A549 (cell line): ENCODE results near the gene NKX6-2. TPM values are rescaled to one million over a fixed set of nuclear protein-coding genes. Genes with fewer than 3 reads are reported as not detected.

Source experiments
- ATAC-seq, 2 experiments: fragments of 200-7000 bp in 1 of 2; fragments of >200 bp in 1 of 2; cut with Nextera tagmentation in 1 of 2; cut with Tn5 transposase in 1 of 2; 3 replicates each; pipeline versions ENCODE4 v1.8.0 to v1.9.1; 2018 to 2020; ENCODE audit warnings: mild to moderate bottlenecking in 1 of 2, moderate library complexity in 1 of 2
- CTCF ChIA-PET: fragments of 300-600 bp; sonication (Branson Sonifier 250); formaldehyde crosslinking; extraction: SDS; loops from one replicate; lab custom pipeline; 2021; ENCODE audit warnings: antibody characterized with exemption, inconsistent platforms; lab: Yijun Ruan, JAX
- POLR2A ChIA-PET: fragments of 350-600 bp; formaldehyde crosslinking; extraction: SDS; loops from one replicate; lab custom pipeline; 2021; ENCODE audit warnings: antibody characterized with exemption, inconsistent platforms; lab: Yijun Ruan, JAX
- DNase-seq, 2 experiments: peaks; one replicate each; pipeline versions ENCODE4 v3.0.0 to v3.0.0-alpha.2; 2011 to 2016; ENCODE audit warnings: low read depth in 1 of 2, low spot score in 1 of 2
- FAIRE-seq: peaks from 2 replicates; lab custom pipeline; 2011; peaks lifted over from hg19 to GRCh38; lab: Jason Lieb, UNC
- H3K27ac ChIP-seq, 2 experiments: fragments of >200 bp; sonication (Bioruptor Twin); formaldehyde crosslinking; 3 replicates each; pipeline ENCODE4 v1.5.1; 2016 to 2017
- H3K4me1 ChIP-seq: fragments of >200 bp; sonication (Bioruptor Twin); formaldehyde crosslinking; 3 replicates; pipeline ENCODE4 v1.6.1; 2016
- H3K4me2 ChIP-seq: fragments of >200 bp; sonication (Bioruptor Twin); formaldehyde crosslinking; 3 replicates; pipeline ENCODE4 v1.6.1; 2016
- H3K4me3 ChIP-seq: fragments of >200 bp; sonication (Bioruptor Twin); formaldehyde crosslinking; 3 replicates; pipeline ENCODE4 v1.5.1; 2016
- H3K9me3 ChIP-seq: fragments of >200 bp; sonication (Bioruptor Twin); formaldehyde crosslinking; 3 replicates; pipeline ENCODE4 v1.6.1; 2016
- CBX2 ChIP-seq: fragments of 200-600 bp; sonication (generic); IDR thresholded peaks from 2 replicates; pipeline ENCODE4 v1.6.1; 2016; ENCODE audit warnings: low read depth, mild to moderate bottlenecking, borderline replicate concordance
- CHD4 ChIP-seq: fragments of 200-600 bp; sonication (generic); IDR thresholded peaks from 2 replicates; pipeline ENCODE4 v1.6.1; 2016; ENCODE audit warnings: antibody characterized with exemption, mild to moderate bottlenecking, borderline replicate concordance
- CTCF ChIP-seq: fragments of >200 bp; sonication (Bioruptor Twin); formaldehyde crosslinking; IDR thresholded peaks from 3 replicates; pipeline ENCODE4 v1.5.1; 2016
- EP300 ChIP-seq, 2 experiments: fragments of >200 bp; sonication (Bioruptor Twin); formaldehyde crosslinking; IDR thresholded peaks; 2 replicates in 1 of 2; 3 replicates in 1 of 2; pipeline ENCODE4 v1.6.1; 2016 to 2017
- ESRRA ChIP-seq: fragments of 150-350 bp; IDR thresholded peaks from 2 replicates; pipeline ENCODE4 v1.6.1; 2014; ENCODE audit warnings: mild to moderate bottlenecking, low read length, borderline replicate concordance
- FOSL2 ChIP-seq, 2 experiments: fragments of 450-650 bp in 1 of 2; fragments of >200 bp in 1 of 2; sonication (Bioruptor Twin) in 1 of 2; formaldehyde crosslinking; IDR thresholded peaks; 2 replicates each; pipeline versions ENCODE4 v1.5.0 to v1.6.1; 2016 to 2020; ENCODE audit warnings: mild to moderate bottlenecking in 1 of 2, moderate library complexity in 1 of 2
- FOXS1 ChIP-seq: fragments of 250-450 bp; sonication (Bioruptor Pico); IDR thresholded peaks from 2 replicates; pipeline ENCODE4 v1.5.0; 2020; ENCODE audit warnings: mild to moderate bottlenecking, moderate library complexity
- HDAC2 ChIP-seq: fragments of 200-600 bp; sonication (generic); IDR thresholded peaks from 2 replicates; pipeline ENCODE4 v1.6.1; 2016
- HOXB5 ChIP-seq: fragments of 250-450 bp; sonication (Bioruptor Pico); IDR thresholded peaks from 2 replicates; pipeline ENCODE4 v1.5.0; 2020; ENCODE audit warnings: mild to moderate bottlenecking, moderate library complexity
- JUNB ChIP-seq: fragments of >200 bp; sonication (Bioruptor Twin); formaldehyde crosslinking; IDR thresholded peaks from 2 replicates; pipeline ENCODE4 v1.6.1; 2016
- MAFK ChIP-seq: fragments of 450-650 bp; IDR thresholded peaks from 2 replicates; pipeline ENCODE4 v1.6.1; 2014; ENCODE audit not compliant: partially characterized antibody
- NPAS2 ChIP-seq: fragments of 250-450 bp; sonication (Bioruptor Pico); IDR thresholded peaks from 2 replicates; pipeline ENCODE4 v1.8.0; 2022; ENCODE audit warnings: mild to moderate bottlenecking, moderate library complexity, borderline replicate concordance
- PHF8 ChIP-seq: fragments of 200-600 bp; sonication (generic); IDR thresholded peaks from 2 replicates; pipeline ENCODE4 v1.6.1; 2016; ENCODE audit warnings: low read depth, mild to moderate bottlenecking, antibody characterized with exemption, moderate library complexity, borderline replicate concordance
- POLR2AphosphoS2 ChIP-seq: conservative IDR thresholded peaks from 2 replicates; pipeline ENCODE4 v1.6.1; 2012; ENCODE audit warnings: low read length, improper control_type of control experiment, inconsistent platforms
- RAD21 ChIP-seq, 2 experiments: fragments of >200 bp in 1 of 2; sonication (Bioruptor Twin) in 1 of 2; formaldehyde crosslinking in 1 of 2; IDR thresholded peaks in 1 of 2; conservative IDR thresholded peaks in 1 of 2; 2 replicates in 1 of 2; 3 replicates in 1 of 2; pipeline ENCODE4 v1.6.1; 2012 to 2018; ENCODE audit warnings: inconsistent platforms in 1 of 2
- RCOR1 ChIP-seq: fragments of 150-350 bp; IDR thresholded peaks from 2 replicates; pipeline ENCODE4 v1.6.1; 2014; ENCODE audit warnings: antibody characterized with exemption, low read length, low read depth
- REST ChIP-seq: fragments of 200-600 bp; sonication (generic); IDR thresholded peaks from 2 replicates; pipeline ENCODE4 v1.6.1; 2016; ENCODE audit warnings: antibody characterized with exemption, mild to moderate bottlenecking, moderate library complexity
- RNF2 ChIP-seq: fragments of 200-600 bp; sonication (generic); IDR thresholded peaks from 2 replicates; pipeline ENCODE4 v1.6.1; 2016; ENCODE audit warnings: low read depth, mild to moderate bottlenecking, antibody characterized with exemption, moderate library complexity, borderline replicate concordance
- TFCP2L1 ChIP-seq: fragments of 250-450 bp; sonication (Bioruptor Pico); IDR thresholded peaks from 2 replicates; pipeline ENCODE4 v1.5.0; 2021; ENCODE audit warnings: mild to moderate bottlenecking
- TP53 ChIP-seq: fragments of 250-450 bp; sonication (Bioruptor Pico); IDR thresholded peaks from 2 replicates; pipeline ENCODE4 v1.5.0; 2021; ENCODE audit warnings: mild to moderate bottlenecking, moderate library complexity
- USF2 ChIP-seq: fragments of 450-650 bp; IDR thresholded peaks from 2 replicates; pipeline ENCODE4 v1.6.1; 2014; ENCODE audit warnings: antibody characterized with exemption
- ZC3H11A ChIP-seq: fragments of 450-650 bp; IDR thresholded peaks from 2 replicates; pipeline ENCODE4 v1.6.1; 2014; ENCODE audit warnings: antibody characterized with exemption, mild to moderate bottlenecking
- WGBS: methylation state at CpG from one replicate; pipeline ENCODE4 v1.1.6; 2017; ENCODE audit errors: missing lambda C conversion rate; 5-methylcytosine and 5-hydroxymethylcytosine counted together
- polyA plus RNA-seq, 4 experiments: library from polyadenylated mRNA; depleted of rRNA in 3 of 4; stranded (reverse); fragments of >200 nt; fragmentation: RNase III in 1 of 4; extraction: RNeasy Plus Mini Kit Qiagen cat#74134 plus additional on column Dnase treatment in 1 of 4; gene quantifications; 2 replicates in 3 of 4; 3 replicates in 1 of 4; pipeline ENCODE4 v1.2.3, GENCODE V29; 2011 to 2017

The NKX6-2 gene
- polyA plus RNA-seq, 2 of the 4 experiments (the other 2 are of a cell fraction) = not detected

GRCh38 chr10:132737390-132738048, 48.4 kb downstream of the NKX6-2 start:
- no peak overlapping the region for H3K4me3 ChIP-seq
- FAIRE-seq (no peak), DNase-seq (no peak), ATAC-seq (no peak)
- 95% methylated on average over 13 of the region's 16 CpGs for WGBS
- POLR2A ChIA-PET = no interaction called here
- CTCF ChIA-PET = no interaction called here
- no peaks in the 10 kb centered on the region for H3K9me3 ChIP-seq
- no peaks in the 10 kb centered on the region for H3K4me1 ChIP-seq
- TF ChIP-seq PHF8 = no peak
- no peak for TF ChIP-seq ESRRA
- TF ChIP-seq FOXS1 (CRISPR knock-in tag) = no peak
- no peak for TF ChIP-seq JUNB
- TF ChIP-seq USF2 = no peak
- TF ChIP-seq REST = no peak
- no peak overlapping the region for H3K27ac ChIP-seq
- H3K4me2 ChIP-seq = no peak overlapping the region

GRCh38 chr10:132735923-132736391, 50.0 kb downstream of the NKX6-2 start:
- 92% methylated on average over 24 of the region's 24 CpGs for WGBS

More at GRCh38 chr10:132735923-132736391, 50.0 kb downstream of the NKX6-2 start:
- POLR2A ChIA-PET = no interaction called here
- Histone ChIP-seq H3K4me2 (no peak overlapping the region), H3K27ac (no peak overlapping the region), H3K4me1 (no peaks in the 10 kb centered on the region), H3K9me3 (no peaks in the 10 kb centered on the region), H3K4me3 (no peak overlapping the region)
- FAIRE-seq = no peak
- CTCF ChIA-PET = no interaction called here
- ATAC-seq = no peak
- TF ChIP-seq NPAS2 (CRISPR knock-in tag) (no peak), CHD4 (no peak), FOSL2 (IDR thresholded peaks at IDR 0.05) (no peak), FOSL2 (CRISPR knock-in tag; IDR thresholded peaks at IDR 0.05) (no peak), RCOR1 (no peak), TP53 (CRISPR knock-in tag) (no peak), RNF2 (no peak), ESRRA (no peak), HOXB5 (CRISPR knock-in tag) (no peak), EP300 (IDR thresholded peaks at IDR 0.05) (no peak), TFCP2L1 (no peak), ZC3H11A (no peak), CBX2 (no peak), RAD21 (conservative IDR thresholded peaks at IDR 0.05 in 1 of 2, IDR thresholded peaks at IDR 0.05 in 1 of 2) (no peak), POLR2AphosphoS2 (no peak), MAFK (no peak), HDAC2 (no peak), CTCF (no peak), PHF8 (no peak), USF2 (no peak)
- no peak for DNase-seq
